Fibroblast of lung (primary cell): ENCODE measurements around the gene PHTF2. TPM values are rescaled to one million over a fixed set of nuclear protein-coding genes. Genes with fewer than 3 reads are reported as not detected.

Experiments
- DNase-seq, 2 donors: peaks; one replicate each; pipeline versions ENCODE4 v3.0.0 to v3.0.0-alpha.2; 2010; ENCODE audit warnings: low read depth in 2 of 2
- H2AFZ ChIP-seq: 2 replicates; pipeline ENCODE4 v1.5.1; 2012; ENCODE audit warnings: low read length, control low read depth, inconsistent platforms
- H3K27ac ChIP-seq: 2 replicates; pipeline ENCODE4 v1.5.1; 2011; ENCODE audit warnings: low read length, control low read depth; ENCODE audit not compliant: insufficient read depth
- H3K27me3 ChIP-seq: 2 replicates; pipeline ENCODE4 v1.5.1; 2011; ENCODE audit warnings: mild to moderate bottlenecking, low read length; ENCODE audit not compliant: control insufficient read depth, insufficient read depth
- H3K36me3 ChIP-seq: 2 replicates; pipeline ENCODE4 v1.5.1; 2011; ENCODE audit warnings: low read length; ENCODE audit not compliant: control insufficient read depth, insufficient read depth
- H3K4me1 ChIP-seq: 2 replicates; pipeline ENCODE4 v1.5.1; 2011; ENCODE audit warnings: low read length; ENCODE audit not compliant: control insufficient read depth, insufficient read depth; ENCODE audit errors: extremely low read depth
- H3K4me2 ChIP-seq: 2 replicates; pipeline ENCODE4 v1.5.1; 2011; ENCODE audit warnings: low read length, control low read depth; ENCODE audit not compliant: insufficient read depth; ENCODE audit errors: extremely low read depth
- H3K4me3 ChIP-seq, 4 experiments: fragments of 200-600 bp in 1 of 4; sonication (generic) in 1 of 4; replicated peaks in 1 of 4; 2 replicates each; pipeline ENCODE4 v1.5.1; 2011 to 2016; ENCODE audit warnings: low read length in 4 of 4, low read depth in 3 of 4, mild to moderate bottlenecking in 3 of 4, control low read depth in 2 of 4, inconsistent platforms in 1 of 4, mixed read lengths in 1 of 4; ENCODE audit not compliant: insufficient read depth in 1 of 4; ENCODE audit errors: control extremely low read depth in 1 of 4
- H3K79me2 ChIP-seq: 2 replicates; pipeline ENCODE4 v1.5.1; 2012; ENCODE audit warnings: mild to moderate bottlenecking, low read length, inconsistent platforms; ENCODE audit not compliant: control insufficient read depth, insufficient read depth
- H3K9ac ChIP-seq: 2 replicates; pipeline ENCODE4 v1.5.1; 2011; ENCODE audit warnings: mild to moderate bottlenecking, low read length, control low read depth; ENCODE audit not compliant: insufficient read depth
- H3K9me3 ChIP-seq: 2 replicates; pipeline ENCODE4 v1.5.1; 2012; ENCODE audit warnings: low read depth, low read length; ENCODE audit not compliant: control insufficient read depth, insufficient read depth
- H4K20me1 ChIP-seq: 2 replicates; pipeline ENCODE4 v1.5.1; 2011; ENCODE audit warnings: low read length; ENCODE audit not compliant: control insufficient read depth, insufficient read depth; ENCODE audit errors: extremely low read depth
- CTCF ChIP-seq, 2 donors: IDR thresholded peaks in 1 of 2; conservative IDR thresholded peaks in 1 of 2; 1 replicate in 1 of 2; 2 replicates in 1 of 2; pipeline ENCODE4 v1.5.1; 2011 to 2012; ENCODE audit warnings: low read length in 2 of 2, control low read depth in 1 of 2, inconsistent platforms in 1 of 2, low read depth in 1 of 2, mild to moderate bottlenecking in 1 of 2
- EZH2 ChIP-seq: IDR thresholded peaks from 2 replicates; pipeline ENCODE4 v1.5.1; 2012; ENCODE audit warnings: low read length, control low read depth, mild to moderate bottlenecking; ENCODE audit errors: missing control alignments
- polyA plus RNA-seq, 2 donors: library from polyadenylated mRNA; depleted of rRNA in 1 of 2; stranded (reverse) in 1 of 2; unstranded in 1 of 2; fragments of >200 nt; gene quantifications; 2 replicates each; pipeline ENCODE4 v1.2.1, GENCODE V29; 2011 to 2012; ENCODE audit warnings: missing spikeins in 1 of 2
- total RNA-seq: library from RNA; depleted of rRNA; stranded (reverse); fragments of >200 nt; gene quantifications from 2 replicates; pipeline ENCODE4 v1.2.1, GENCODE V29; 2014

Gene PHTF2
- total and polyA plus RNA-seq, 2 donors (not counting 1 experiment from before 2014, with no cell fraction given), result 25.9 to 64.4 TPM

GRCh38 chr7:77935652-77936348 is 137.2 kb downstream of the PHTF2 start:
- no peak overlapping the region for H3K27ac ChIP-seq

GRCh38 chr7:77940647-77941046 is 142.1 kb downstream of the PHTF2 start:
- Histone ChIP-seq H3K9me3 (no peaks in the 10 kb centered on the region), H3K4me2 (no peak overlapping the region)
- peak; percentile 25 to 62 for DNase-seq

More at GRCh38 chr7:77935652-77936348, 137.2 kb downstream of the PHTF2 start:
- no peaks in the 10 kb centered on the region for H3K9me3 ChIP-seq
- H3K27me3 ChIP-seq, result no peaks in the 10 kb centered on the region
- peak in 1 of 2 donors; percentile 36 for DNase-seq
- no peak overlapping the region for H3K4me2 ChIP-seq
- no peaks in the 10 kb centered on the region for H3K79me2 ChIP-seq
- H4K20me1 ChIP-seq, result no peaks in the 10 kb centered on the region
- no peak overlapping the region for H3K9ac ChIP-seq
- no peak overlapping the region for H3K4me3 ChIP-seq
- H3K36me3 ChIP-seq, result no peaks in the 10 kb centered on the region
- peak in 1 of 2 donors; percentile 12 for TF ChIP-seq CTCF (conservative IDR thresholded peaks at IDR 0.05 in 1 of 2, IDR thresholded peaks at IDR 0.05 in 1 of 2; ENCODE audit: low read depth in 1 of 2, low read length in 2 of 2)
- no peak for TF ChIP-seq EZH2
- H2AFZ ChIP-seq, result no peak overlapping the region
- no peaks in the 10 kb centered on the region for H3K4me1 ChIP-seq

GRCh38 chr7:77942431-77942830 is 143.9 kb downstream of the PHTF2 start:
- no peak overlapping the region for H3K9ac ChIP-seq
- no peak overlapping the region for H3K4me2 ChIP-seq
- no peaks in the 10 kb centered on the region for H3K4me1 ChIP-seq
- no peaks in the 10 kb centered on the region for H3K36me3 ChIP-seq
- H3K27ac ChIP-seq, result no peak overlapping the region
- no peaks in the 10 kb centered on the region for H3K9me3 ChIP-seq
- TF ChIP-seq CTCF (conservative IDR thresholded peaks at IDR 0.05 in 1 of 2, IDR thresholded peaks at IDR 0.05 in 1 of 2; ENCODE audit: low read depth in 1 of 2, low read length in 2 of 2) (no peak), EZH2 (no peak)
- no peak overlapping the region for H3K4me3 ChIP-seq
- H3K27me3 ChIP-seq, result no peaks in the 10 kb centered on the region
- no peak for DNase-seq
- no peaks in the 10 kb centered on the region for H3K79me2 ChIP-seq
- H2AFZ ChIP-seq, result no peak overlapping the region
- no peaks in the 10 kb centered on the region for H4K20me1 ChIP-seq

More at GRCh38 chr7:77940647-77941046, 142.1 kb downstream of the PHTF2 start:
- Histone ChIP-seq H3K9ac (no peak overlapping the region), H3K27ac (no peak overlapping the region), H3K36me3 (no peaks in the 10 kb centered on the region), H3K4me3 (no peak overlapping the region), H2AFZ (no peak overlapping the region), H3K4me1 (no peaks in the 10 kb centered on the region), H3K27me3 (no peaks in the 10 kb centered on the region), H4K20me1 (no peaks in the 10 kb centered on the region), H3K79me2 (no peaks in the 10 kb centered on the region)
- TF ChIP-seq CTCF (conservative IDR thresholded peaks at IDR 0.05 in 1 of 2, IDR thresholded peaks at IDR 0.05 in 1 of 2; ENCODE audit: low read depth in 1 of 2, low read length in 2 of 2), result peak; percentile 74 to 80
- TF ChIP-seq EZH2, result no peak
